SK-N-SH (cell line): ENCODE results near the gene VPS50. TPM values are rescaled to one million over a fixed set of nuclear protein-coding genes. Genes with fewer than 3 reads are reported as not detected.

Experiments
- CTCF ChIA-PET: fragments of 300-600, 350-600 bp; formaldehyde crosslinking; extraction: SDS; loops from one replicate; lab custom pipeline; 2021; lab: Yijun Ruan, JAX
- POLR2A ChIA-PET: fragments of 350-600 bp; sonication (Branson Sonifier 250); formaldehyde crosslinking; extraction: SDS; loops from one replicate; lab custom pipeline; 2020; ENCODE audit warnings: antibody characterized with exemption, inconsistent platforms; lab: Yijun Ruan, JAX
- DNase-seq: peaks from one replicate; pipeline ENCODE4 v3.0.0; 2012
- H2AFZ ChIP-seq: fragments of 200-600 bp; sonication (generic); 2 replicates; pipeline ENCODE4 v1.8.1; 2016; ENCODE audit warnings: antibody characterized with exemption, mild to moderate bottlenecking, low read depth
- H3F3A ChIP-seq: fragments of 200-600 bp; sonication (generic); replicated peaks from 2 replicates; pipeline ENCODE3; 2016; ENCODE audit warnings: antibody characterized with exemption, mild to moderate bottlenecking; ENCODE audit not compliant: insufficient read depth
- H3K27ac ChIP-seq, 2 experiments: fragments of 200-500 bp in 1 of 2; fragments of 200-600 bp in 1 of 2; sonication (Bioruptor generic) in 1 of 2; sonication (generic), shearing (Covaris generic) in 1 of 2; 2 replicates each; pipeline versions ENCODE4 v1.5.1 to v1.6.1; 2014 to 2016; ENCODE audit warnings: low read depth in 2 of 2, inconsistent platforms in 1 of 2, low read length in 1 of 2, mild to moderate bottlenecking in 1 of 2, mixed read lengths in 1 of 2
- H3K27me3 ChIP-seq: fragments of 200-600 bp; sonication (generic), shearing (Covaris generic); 2 replicates; pipeline ENCODE4 v1.6.1; 2016; ENCODE audit warnings: mixed run types; ENCODE audit not compliant: insufficient read depth
- H3K36me3 ChIP-seq, 2 experiments: fragments of 200-500 bp in 1 of 2; fragments of 200-600 bp in 1 of 2; sonication (Bioruptor generic) in 1 of 2; sonication (generic) in 1 of 2; replicated peaks in 1 of 2; 2 replicates each; pipeline versions ENCODE3 to v1.5.1; 2014 to 2016; ENCODE audit warnings: low read length in 1 of 2, mild to moderate bottlenecking in 1 of 2; ENCODE audit not compliant: insufficient read depth in 2 of 2, control insufficient read depth in 1 of 2
- H3K4me1 ChIP-seq, 2 experiments: fragments of 200-500 bp in 1 of 2; fragments of 200-600 bp in 1 of 2; sonication (Bioruptor generic) in 1 of 2; sonication (generic), shearing (Covaris generic) in 1 of 2; 2 replicates each; pipeline versions ENCODE4 v1.5.1 to v1.6.1; 2014 to 2016; ENCODE audit warnings: low read depth in 1 of 2, low read length in 1 of 2, mixed run types in 1 of 2; ENCODE audit not compliant: insufficient read depth in 2 of 2, control insufficient read depth in 1 of 2
- H3K4me2 ChIP-seq: fragments of 200-600 bp; sonication (generic), shearing (Covaris generic); 2 replicates; pipeline ENCODE4 v1.6.1; 2017; ENCODE audit warnings: mixed run types
- H3K4me3 ChIP-seq, 2 experiments: fragments of 200-500 bp in 1 of 2; fragments of 200-600 bp in 1 of 2; sonication (Bioruptor generic) in 1 of 2; sonication (generic), shearing (Covaris generic) in 1 of 2; 2 replicates each; pipeline versions ENCODE4 v1.5.1 to v1.8.1; 2014 to 2016; ENCODE audit warnings: low read depth in 2 of 2, inconsistent platforms in 1 of 2, low read length in 1 of 2, mild to moderate bottlenecking in 1 of 2, mixed read lengths in 1 of 2, moderate library complexity in 1 of 2
- H3K79me2 ChIP-seq: fragments of 200-600 bp; sonication (generic); 2 replicates; pipeline ENCODE4 v1.8.1; 2017; ENCODE audit warnings: mild to moderate bottlenecking; ENCODE audit not compliant: insufficient read depth
- H3K9ac ChIP-seq: fragments of 200-600 bp; sonication (generic); 2 replicates; pipeline ENCODE4 v1.6.1; 2017; ENCODE audit warnings: mixed run types
- H3K9me2 ChIP-seq: fragments of 200-600 bp; sonication (generic); 2 replicates; pipeline ENCODE4 v1.6.1; 2017; ENCODE audit warnings: mixed run types
- H3K9me3 ChIP-seq: fragments of 200-600 bp; sonication (generic); 2 replicates; pipeline ENCODE4 v1.6.1; 2017; ENCODE audit warnings: mixed run types, mild to moderate bottlenecking, moderate library complexity
- H4K20me1 ChIP-seq: fragments of 200-600 bp; sonication (generic); 2 replicates; pipeline ENCODE4 v1.6.1; 2017; ENCODE audit warnings: mild to moderate bottlenecking, mixed run types; ENCODE audit not compliant: insufficient read depth
- CTCF ChIP-seq: fragments of 200-600 bp; sonication (generic); IDR thresholded peaks from 2 replicates; pipeline ENCODE4 v1.6.1; 2017; ENCODE audit warnings: antibody characterized with exemption, mild to moderate bottlenecking, moderate library complexity
- FOSL2 ChIP-seq: IDR thresholded peaks from 2 replicates; pipeline ENCODE4 v1.4.0; 2012; ENCODE audit warnings: low read depth, mild to moderate bottlenecking, moderate library complexity, borderline replicate concordance
- GATA2 ChIP-seq: sonication (generic); formaldehyde crosslinking; IDR thresholded peaks from 2 replicates; pipeline ENCODE4 v1.5.0; 2020; ENCODE audit warnings: mild to moderate bottlenecking, missing genetic modification reagents
- IRF3 ChIP-seq: fragments of 150-350 bp; IDR thresholded peaks from 2 replicates; pipeline ENCODE4 v1.6.1; 2016; ENCODE audit warnings: mild to moderate bottlenecking, low read depth, low read length
- MAX ChIP-seq: IDR thresholded peaks from 2 replicates; pipeline ENCODE4 v1.4.0; 2012; ENCODE audit warnings: low read depth
- MXI1 ChIP-seq: IDR thresholded peaks from 2 replicates; pipeline ENCODE4 v1.6.1; 2012; ENCODE audit warnings: mild to moderate bottlenecking, low read depth, low read length, improper control_type of control experiment
- POLR2AphosphoS5 ChIP-seq: IDR thresholded peaks from 2 replicates; pipeline ENCODE4 v1.6.1; 2012; ENCODE audit warnings: low read depth, low read length
- RXRA ChIP-seq: IDR thresholded peaks from 2 replicates; pipeline ENCODE4 v1.4.0; 2012; ENCODE audit warnings: low read depth, mild to moderate bottlenecking, borderline replicate concordance
- TAF1 ChIP-seq: IDR thresholded peaks from 2 replicates; pipeline ENCODE4 v1.6.1; 2012; ENCODE audit warnings: low read depth, mild to moderate bottlenecking, low read length, moderate library complexity, borderline replicate concordance
- USF1 ChIP-seq: IDR thresholded peaks from 2 replicates; pipeline ENCODE4 v1.4.0; 2012; ENCODE audit warnings: low read depth, borderline replicate concordance
- USF2 ChIP-seq: fragments of 150-350 bp; IDR thresholded peaks from 2 replicates; pipeline ENCODE4 v1.6.1; 2017; ENCODE audit warnings: antibody characterized with exemption, low read length, low read depth, borderline replicate concordance
- ZBTB33 ChIP-seq: IDR thresholded peaks from 2 replicates; pipeline ENCODE4 v1.4.0; 2012; ENCODE audit warnings: low read depth, borderline replicate concordance
- WGBS: methylation state at CpG from one replicate; pipeline ENCODE4 v1.1.6; 2017; ENCODE audit warnings: low lambda C conversion rate; 5-methylcytosine and 5-hydroxymethylcytosine counted together
- polyA plus RNA-seq, 3 experiments: library from polyadenylated mRNA; depleted of rRNA; stranded (reverse); fragments of >200 nt; gene quantifications; 2 replicates each; pipeline ENCODE4 v1.2.3, GENCODE V29; 2012

VPS50 gene
- polyA plus RNA-seq, 1 of the 3 experiments (the other 2 are of a cell fraction) = 9.1 TPM

GRCh38 chr7:93198472-93198871, 33.7 kb upstream of the VPS50 start (continued):
- no peak for TF ChIP-seq POLR2AphosphoS5
- TF ChIP-seq RXRA = no peak
- TF ChIP-seq IRF3 = no peak
- no peak for TF ChIP-seq USF1

GRCh38 chr7:93202594-93203250, 29.4 kb upstream of the VPS50 start:
- Histone ChIP-seq H3K9ac (no peak overlapping the region), H3K9me3 (no peaks in the 10 kb centered on the region), H2AFZ (no peak overlapping the region), H4K20me1 (no peaks in the 10 kb centered on the region), H3K4me2 (no peak overlapping the region), H3K27ac (no peak overlapping the region), H3F3A (no peaks in the 10 kb centered on the region), H3K4me3 (no peak overlapping the region), H3K4me1 (no peaks in the 10 kb centered on the region; a peak in 1 of 4 replicates), H3K79me2 (no peaks in the 10 kb centered on the region), H3K27me3 (peaks cover 27% of the 10 kb centered on the region; the same call in 1 of the 2 replicates), H3K36me3 (no peaks in the 10 kb centered on the region), H3K9me2 (no peaks in the 10 kb centered on the region)
- 3% methylated on average over 5 of the region's 5 CpGs for WGBS
- no peak for DNase-seq
- CTCF ChIA-PET = interaction anchor here (0.7 to 2.3 kb wide), 4 partner anchors 11 to 218 kb away, joined by 3 to 6 read pairs (median 3); no protein-coding TSS in a partner anchor
- TF ChIP-seq GATA2 (CRISPR knock-in tag) (no peak), USF2 (no peak), IRF3 (no peak), MXI1 (no peak), TAF1 (no peak), ZBTB33 (no peak), MAX (no peak), CTCF (no peak), POLR2AphosphoS5 (no peak), FOSL2 (no peak)
- POLR2A ChIA-PET = interaction anchor here (0.6 kb wide), 1 partner anchor 356 kb away, joined by 4 read pairs; no protein-coding TSS in a partner anchor
